ENCODE measurements around the gene ICAM5. TPM values are rescaled to one million over a fixed set of nuclear protein-coding genes. Genes with fewer than 3 reads are reported as not detected.

ICAM5 gene
- total and polyA plus RNA-seq, 9 of the 15 experiments (the other 6 are each of a cell fraction or from before 2014, with no cell fraction given) = 0.10 to 114 (median 13.7) TPM

DNA sequence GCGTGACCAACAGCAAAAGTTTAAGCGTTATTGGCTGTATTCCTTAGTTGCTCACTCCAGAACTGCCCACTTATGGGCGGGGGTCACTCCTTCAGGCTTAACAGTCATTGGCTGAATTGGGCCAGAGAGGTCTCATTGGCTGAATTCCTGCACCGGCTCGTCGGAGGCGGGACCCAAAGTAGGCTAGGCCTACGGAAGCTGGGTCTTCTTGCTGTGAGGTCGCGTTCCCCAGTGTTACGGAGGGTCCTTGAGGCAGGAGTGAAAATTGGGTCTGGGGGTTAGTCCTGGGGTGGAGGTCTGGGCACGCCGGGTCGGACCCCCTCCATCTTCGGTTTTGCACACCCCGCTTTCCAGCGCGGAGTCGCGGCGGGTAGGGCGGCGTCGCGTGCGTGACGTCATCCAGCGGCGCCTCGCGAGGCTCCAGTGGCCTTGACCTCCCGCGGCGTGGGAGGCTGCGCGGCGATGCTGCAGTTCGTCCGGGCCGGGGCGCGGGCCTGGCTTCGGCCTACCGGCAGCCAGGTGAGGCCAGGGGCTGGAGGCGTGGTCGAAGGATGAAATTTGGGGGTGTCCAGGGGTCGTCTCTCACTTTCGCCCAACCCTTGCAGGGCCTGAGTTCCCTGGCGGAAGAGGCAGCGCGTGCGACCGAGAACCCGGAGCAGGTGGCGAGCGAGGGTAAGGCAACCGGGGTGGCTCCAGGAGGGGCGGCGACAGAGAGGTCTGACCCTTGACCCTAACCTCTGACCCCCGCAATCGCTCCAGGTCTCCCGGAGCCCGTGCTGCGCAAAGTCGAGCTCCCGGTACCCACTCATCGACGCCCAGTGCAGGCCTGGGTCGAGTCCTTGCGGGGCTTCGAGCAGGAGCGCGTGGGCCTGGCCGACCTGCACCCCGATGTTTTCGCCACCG, 37.7 kb upstream of the ICAM5 start, which contains the start of gene MRPL4 (continued):
- TF ChIP-seq, protein P1, sequence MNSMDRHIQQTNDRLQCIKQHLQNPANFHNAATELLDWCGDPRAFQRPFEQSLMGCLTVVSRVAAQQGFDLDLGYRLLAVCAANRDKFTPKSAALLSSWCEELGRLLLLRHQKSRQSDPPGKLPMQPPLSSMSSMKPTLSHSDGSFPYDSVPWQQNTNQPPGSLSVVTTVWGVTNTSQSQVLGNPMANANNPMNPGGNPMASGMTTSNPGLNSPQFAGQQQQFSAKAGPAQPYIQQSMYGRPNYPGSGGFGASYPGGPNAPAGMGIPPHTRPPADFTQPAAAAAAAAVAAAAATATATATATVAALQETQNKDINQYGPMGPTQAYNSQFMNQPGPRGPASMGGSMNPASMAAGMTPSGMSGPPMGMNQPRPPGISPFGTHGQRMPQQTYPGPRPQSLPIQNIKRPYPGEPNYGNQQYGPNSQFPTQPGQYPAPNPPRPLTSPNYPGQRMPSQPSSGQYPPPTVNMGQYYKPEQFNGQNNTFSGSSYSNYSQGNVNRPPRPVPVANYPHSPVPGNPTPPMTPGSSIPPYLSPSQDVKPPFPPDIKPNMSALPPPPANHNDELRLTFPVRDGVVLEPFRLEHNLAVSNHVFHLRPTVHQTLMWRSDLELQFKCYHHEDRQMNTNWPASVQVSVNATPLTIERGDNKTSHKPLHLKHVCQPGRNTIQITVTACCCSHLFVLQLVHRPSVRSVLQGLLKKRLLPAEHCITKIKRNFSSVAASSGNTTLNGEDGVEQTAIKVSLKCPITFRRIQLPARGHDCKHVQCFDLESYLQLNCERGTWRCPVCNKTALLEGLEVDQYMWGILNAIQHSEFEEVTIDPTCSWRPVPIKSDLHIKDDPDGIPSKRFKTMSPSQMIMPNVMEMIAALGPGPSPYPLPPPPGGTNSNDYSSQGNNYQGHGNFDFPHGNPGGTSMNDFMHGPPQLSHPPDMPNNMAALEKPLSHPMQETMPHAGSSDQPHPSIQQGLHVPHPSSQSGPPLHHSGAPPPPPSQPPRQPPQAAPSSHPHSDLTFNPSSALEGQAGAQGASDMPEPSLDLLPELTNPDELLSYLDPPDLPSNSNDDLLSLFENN (IDR thresholded peaks at IDR 0.05; ENCODE audit: low read depth in 2 of 2, low read length in 2 of 2) = 0 out of 4 replicates have a peak, but pooled peaks of 1 of the 2 experiments have one; percentile 66
- TF ChIP-seq SUPT5H (IDR thresholded peaks at IDR 0.05) = peak; percentile 88
- TF ChIP-seq WHSC1 (IDR thresholded peaks at IDR 0.05; ENCODE audit: low read length) = no peak
- no peak for TF ChIP-seq MAFF (IDR thresholded peaks at IDR 0.05; ENCODE audit: low read length)
- no peak for TF ChIP-seq IFI16 (CRISPR knock-in tag; IDR thresholded peaks at IDR 0.05)
- no peak for TF ChIP-seq ZC3H4 (CRISPR knock-in tag; IDR thresholded peaks at IDR 0.05; ENCODE audit: borderline replicate concordance)
- no peak for TF ChIP-seq FOXA1 (IDR thresholded peaks at IDR 0.05; ENCODE audit: borderline replicate concordance)
- no peak for TF ChIP-seq ZNF253 (CRISPR knock-in tag; conservative IDR thresholded peaks at IDR 0.05)
- TF ChIP-seq, protein P2, sequence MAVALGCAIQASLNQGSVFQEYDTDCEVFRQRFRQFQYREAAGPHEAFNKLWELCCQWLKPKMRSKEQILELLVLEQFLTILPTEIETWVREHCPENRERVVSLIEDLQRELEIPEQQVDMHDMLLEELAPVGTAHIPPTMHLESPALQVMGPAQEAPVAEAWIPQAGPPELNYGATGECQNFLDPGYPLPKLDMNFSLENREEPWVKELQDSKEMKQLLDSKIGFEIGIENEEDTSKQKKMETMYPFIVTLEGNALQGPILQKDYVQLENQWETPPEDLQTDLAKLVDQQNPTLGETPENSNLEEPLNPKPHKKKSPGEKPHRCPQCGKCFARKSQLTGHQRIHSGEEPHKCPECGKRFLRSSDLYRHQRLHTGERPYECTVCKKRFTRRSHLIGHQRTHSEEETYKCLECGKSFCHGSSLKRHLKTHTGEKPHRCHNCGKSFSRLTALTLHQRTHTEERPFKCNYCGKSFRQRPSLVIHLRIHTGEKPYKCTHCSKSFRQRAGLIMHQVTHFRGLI (CRISPR knock-in tag; IDR thresholded peaks at IDR 0.05) = no peak
- TF ChIP-seq SAFB (IDR thresholded peaks at IDR 0.05; ENCODE audit: borderline replicate concordance, low read depth, low read length) = peak; percentile 68
- TF ChIP-seq, protein P3, sequence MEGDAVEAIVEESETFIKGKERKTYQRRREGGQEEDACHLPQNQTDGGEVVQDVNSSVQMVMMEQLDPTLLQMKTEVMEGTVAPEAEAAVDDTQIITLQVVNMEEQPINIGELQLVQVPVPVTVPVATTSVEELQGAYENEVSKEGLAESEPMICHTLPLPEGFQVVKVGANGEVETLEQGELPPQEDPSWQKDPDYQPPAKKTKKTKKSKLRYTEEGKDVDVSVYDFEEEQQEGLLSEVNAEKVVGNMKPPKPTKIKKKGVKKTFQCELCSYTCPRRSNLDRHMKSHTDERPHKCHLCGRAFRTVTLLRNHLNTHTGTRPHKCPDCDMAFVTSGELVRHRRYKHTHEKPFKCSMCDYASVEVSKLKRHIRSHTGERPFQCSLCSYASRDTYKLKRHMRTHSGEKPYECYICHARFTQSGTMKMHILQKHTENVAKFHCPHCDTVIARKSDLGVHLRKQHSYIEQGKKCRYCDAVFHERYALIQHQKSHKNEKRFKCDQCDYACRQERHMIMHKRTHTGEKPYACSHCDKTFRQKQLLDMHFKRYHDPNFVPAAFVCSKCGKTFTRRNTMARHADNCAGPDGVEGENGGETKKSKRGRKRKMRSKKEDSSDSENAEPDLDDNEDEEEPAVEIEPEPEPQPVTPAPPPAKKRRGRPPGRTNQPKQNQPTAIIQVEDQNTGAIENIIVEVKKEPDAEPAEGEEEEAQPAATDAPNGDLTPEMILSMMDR (IDR thresholded peaks at IDR 0.05 in 2 of 3, conservative IDR thresholded peaks at IDR 0.05 in 1 of 3; ENCODE audit: insufficient read depth in 2 of 3, low read depth in 1 of 3, low read length in 3 of 3) = 0 out of 6 replicates have a peak, but pooled peaks of 1 of the 3 experiments have one; percentile 2
- no peak; the same call in 1 of the 2 replicates for TF ChIP-seq TEAD4 (IDR thresholded peaks at IDR 0.05; ENCODE audit: low read length)
- no peak for TF ChIP-seq TEAD4 (CRISPR knock-in tag; IDR thresholded peaks at IDR 0.05; ENCODE audit: borderline replicate concordance)
- TF ChIP-seq ZNF668 (CRISPR knock-in tag; IDR thresholded peaks at IDR 0.05) = 0 out of 2 replicates have a peak, but pooled peaks have one; percentile 54
- TF ChIP-seq RBM14 (IDR thresholded peaks at IDR 0.05; ENCODE audit: borderline replicate concordance, insufficient read depth, low read depth, low read length) = no peak
- TF ChIP-seq TAL1 (IDR thresholded peaks at IDR 0.05) = no peak
- no peak; the same call in 1 of the 2 replicates for TF ChIP-seq ZNF780A (CRISPR knock-in tag; IDR thresholded peaks at IDR 0.05)
- TF ChIP-seq ZNF316 (IDR thresholded peaks at IDR 0.05) = 0 out of 2 replicates have a peak, but pooled peaks have one; percentile 8
- peak; percentile 98 for TF ChIP-seq MYC (IDR thresholded peaks at IDR 0.05; ENCODE audit: low read depth, low read length)
- TF ChIP-seq MYC (CRISPR knock-in tag; IDR thresholded peaks at IDR 0.05; ENCODE audit: borderline replicate concordance, low read depth) = peak; percentile 92; the same call in 1 of the 2 replicates
- no peak for TF ChIP-seq ZNF124 (CRISPR knock-in tag; IDR thresholded peaks at IDR 0.05)
- TF ChIP-seq DIDO1 (tag; IDR thresholded peaks at IDR 0.05; ENCODE audit: low read depth) = peak; percentile 91

Measured in K562 (cell line).